Chondrocyte (in vitro differentiated cells): Measurements from ENCODE around the gene RMND5A. TPM values are rescaled to one million over a fixed set of nuclear protein-coding genes. Genes with fewer than 3 reads are reported as not detected.

Experiments
- DNase-seq: peaks from one replicate; pipeline ENCODE4 v3.0.0; 2021; ENCODE audit warnings: mixed read lengths, low spot score
- H3K27ac Mint-ChIP-seq: one replicate; pipeline ENCODE4 v1.8.0; 2021; ENCODE audit warnings: mild to moderate bottlenecking, moderate library complexity, mixed read lengths; ENCODE audit not compliant: unreplicated experiment
- H3K27me3 Mint-ChIP-seq: 2 replicates; pipeline ENCODE4 v1.8.0; 2021; ENCODE audit warnings: low read depth, mixed read lengths
- H3K36me3 Mint-ChIP-seq: 2 replicates; pipeline ENCODE4 v1.8.0; 2021; ENCODE audit warnings: low read depth, mixed read lengths
- H3K4me1 Mint-ChIP-seq: 2 replicates; pipeline ENCODE4 v1.8.0; 2021; ENCODE audit warnings: low read depth, mild to moderate bottlenecking, mixed read lengths
- H3K4me3 Mint-ChIP-seq: one replicate; pipeline ENCODE4 v1.8.0; 2021; ENCODE audit warnings: mild to moderate bottlenecking, moderate library complexity, mixed read lengths; ENCODE audit not compliant: unreplicated experiment
- H3K9me3 Mint-ChIP-seq: 2 replicates; pipeline ENCODE4 v1.8.0; 2021; ENCODE audit warnings: low read depth, mixed read lengths
- total RNA-seq: library from RNA; stranded (reverse); gene quantifications from 3 replicates; pipeline ENCODE4 v1.2.1, GENCODE V29; 2021
- TF ChIP-seq, protein P1 (sequence below): fragments of 200-600 bp; sonication (generic); IDR thresholded peaks from 2 replicates; pipeline ENCODE4 v1.5.0; 2021; ENCODE audit warnings: antibody characterized with exemption, mild to moderate bottlenecking, moderate library complexity

The RMND5A gene
- total RNA-seq, 1 donor from 2014 or later = 24.0 TPM

DNA sequence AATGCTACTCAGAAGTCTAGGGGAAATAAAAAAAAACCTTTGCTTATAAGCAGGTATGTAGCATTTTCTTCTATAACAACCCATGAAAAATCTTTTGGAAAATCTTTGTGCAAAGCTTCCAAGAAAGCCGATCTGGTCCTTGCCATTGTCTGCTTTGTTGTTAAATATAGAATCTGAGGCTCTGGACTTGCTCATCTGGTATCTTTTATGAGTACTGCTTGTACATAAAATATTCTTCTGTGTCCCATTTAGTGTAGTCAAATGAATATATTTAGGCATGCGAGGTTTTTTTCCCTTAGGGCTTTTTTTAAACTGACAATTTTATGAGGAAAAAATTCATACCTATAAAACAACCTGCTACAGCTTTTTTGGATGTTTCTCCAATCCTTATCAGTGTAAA is 45.0 kb upstream of the RMND5A start:
- peaks cover 8% of the 10 kb centered on the region for H3K27me3 Mint-ChIP-seq
- TF ChIP-seq, protein P1, sequence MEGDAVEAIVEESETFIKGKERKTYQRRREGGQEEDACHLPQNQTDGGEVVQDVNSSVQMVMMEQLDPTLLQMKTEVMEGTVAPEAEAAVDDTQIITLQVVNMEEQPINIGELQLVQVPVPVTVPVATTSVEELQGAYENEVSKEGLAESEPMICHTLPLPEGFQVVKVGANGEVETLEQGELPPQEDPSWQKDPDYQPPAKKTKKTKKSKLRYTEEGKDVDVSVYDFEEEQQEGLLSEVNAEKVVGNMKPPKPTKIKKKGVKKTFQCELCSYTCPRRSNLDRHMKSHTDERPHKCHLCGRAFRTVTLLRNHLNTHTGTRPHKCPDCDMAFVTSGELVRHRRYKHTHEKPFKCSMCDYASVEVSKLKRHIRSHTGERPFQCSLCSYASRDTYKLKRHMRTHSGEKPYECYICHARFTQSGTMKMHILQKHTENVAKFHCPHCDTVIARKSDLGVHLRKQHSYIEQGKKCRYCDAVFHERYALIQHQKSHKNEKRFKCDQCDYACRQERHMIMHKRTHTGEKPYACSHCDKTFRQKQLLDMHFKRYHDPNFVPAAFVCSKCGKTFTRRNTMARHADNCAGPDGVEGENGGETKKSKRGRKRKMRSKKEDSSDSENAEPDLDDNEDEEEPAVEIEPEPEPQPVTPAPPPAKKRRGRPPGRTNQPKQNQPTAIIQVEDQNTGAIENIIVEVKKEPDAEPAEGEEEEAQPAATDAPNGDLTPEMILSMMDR = no peak

DNA sequence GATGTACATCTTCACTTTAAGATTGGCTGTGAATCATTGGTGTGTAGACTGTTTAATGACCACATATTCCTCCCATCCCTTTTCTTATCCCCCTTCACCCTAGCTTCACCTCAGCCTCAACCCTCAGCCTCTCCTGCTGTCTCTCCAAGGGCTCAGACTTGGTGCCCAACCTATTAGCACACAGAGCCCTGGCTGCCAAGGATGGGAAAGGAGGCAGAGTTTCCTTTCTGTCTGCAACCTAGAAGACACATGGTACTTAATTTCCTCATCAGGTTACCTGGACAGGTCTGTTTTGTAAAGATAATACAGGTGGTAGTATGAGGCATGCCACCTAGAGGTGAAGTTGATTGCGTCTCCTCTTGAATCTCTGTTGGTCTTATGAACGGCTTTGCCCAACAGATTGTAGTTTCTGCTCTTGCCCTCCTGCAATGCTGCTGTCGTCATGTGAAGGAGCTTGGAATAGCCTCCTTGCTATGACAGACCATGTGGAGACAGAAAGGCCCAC is 44.5 kb upstream of the RMND5A start:
- DNase-seq = no peak
- Mint-ChIP-seq H3K9me3 (no peaks in the 10 kb centered on the region), H3K27me3 (peaks cover 8% of the 10 kb centered on the region), H3K36me3 (peaks cover 4% of the 10 kb centered on the region), H3K4me1 (no peaks in the 10 kb centered on the region), H3K4me3 (no peak overlapping the region), H3K27ac (no peak overlapping the region)
- TF ChIP-seq, protein P1 = no peak

More for the DNA sequence above, 45.0 kb upstream of the RMND5A start:
- no peak overlapping the region for H3K4me3 Mint-ChIP-seq
- no peaks in the 10 kb centered on the region for H3K4me1 Mint-ChIP-seq
- peaks cover 4% of the 10 kb centered on the region for H3K36me3 Mint-ChIP-seq
- no peaks in the 10 kb centered on the region for H3K9me3 Mint-ChIP-seq
- no peak for DNase-seq
- no peak overlapping the region for H3K27ac Mint-ChIP-seq

DNA sequence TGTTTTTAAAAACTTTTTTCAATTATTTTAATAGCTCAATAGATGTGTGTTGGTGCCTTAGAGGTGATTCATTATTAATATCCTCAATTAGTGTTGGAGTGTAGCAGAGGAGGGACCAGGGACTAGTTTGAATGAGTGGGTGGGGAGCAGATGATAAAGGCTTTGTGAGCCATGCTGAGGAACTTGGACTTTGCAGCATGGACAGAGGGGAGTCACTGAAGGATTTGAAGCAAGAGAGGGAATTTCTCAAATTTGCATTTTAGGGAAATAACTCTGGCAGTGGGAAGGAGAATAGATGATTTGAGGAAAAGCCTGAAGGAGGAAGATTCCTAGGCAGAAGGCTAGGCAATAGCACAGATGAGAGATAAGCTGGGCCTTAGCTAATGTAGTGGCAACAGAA is 42.3 kb upstream of the RMND5A start:
- H3K4me3 Mint-ChIP-seq = no peak overlapping the region
- TF ChIP-seq, protein P1 = no peak
- no peak overlapping the region for H3K27ac Mint-ChIP-seq
- DNase-seq = no peak
- H3K4me1 Mint-ChIP-seq = no peaks in the 10 kb centered on the region
- peaks cover 13% of the 10 kb centered on the region for H3K27me3 Mint-ChIP-seq
- H3K36me3 Mint-ChIP-seq = peaks cover 4% of the 10 kb centered on the region
- H3K9me3 Mint-ChIP-seq = no peaks in the 10 kb centered on the region

DNA sequence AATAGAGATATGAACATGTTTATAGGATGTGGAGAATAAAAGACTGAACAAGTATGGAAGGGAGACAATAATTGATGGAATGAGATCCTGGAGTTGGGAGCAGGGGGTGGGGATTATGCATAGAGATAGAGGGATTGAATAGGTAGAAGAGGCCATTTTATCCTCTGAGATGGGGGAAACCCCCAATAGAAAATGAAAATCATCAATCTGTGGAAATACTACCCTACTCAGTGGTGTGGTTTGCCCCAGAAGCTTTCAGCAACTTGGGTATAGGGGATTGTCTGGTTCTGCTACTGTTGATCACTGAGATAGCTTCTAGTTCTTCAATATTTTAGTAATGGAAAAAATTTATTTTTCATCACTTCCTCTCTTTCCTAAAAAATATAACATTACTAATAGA is 41.1 kb upstream of the RMND5A start:
- no peak for DNase-seq
- no peaks in the 10 kb centered on the region for H3K9me3 Mint-ChIP-seq
- H3K27me3 Mint-ChIP-seq = peaks cover 15% of the 10 kb centered on the region
- H3K36me3 Mint-ChIP-seq = peaks cover 4% of the 10 kb centered on the region
- no peak overlapping the region for H3K4me3 Mint-ChIP-seq
- no peak overlapping the region for H3K27ac Mint-ChIP-seq
- no peaks in the 10 kb centered on the region for H3K4me1 Mint-ChIP-seq
- TF ChIP-seq, protein P1 = no peak

DNA sequence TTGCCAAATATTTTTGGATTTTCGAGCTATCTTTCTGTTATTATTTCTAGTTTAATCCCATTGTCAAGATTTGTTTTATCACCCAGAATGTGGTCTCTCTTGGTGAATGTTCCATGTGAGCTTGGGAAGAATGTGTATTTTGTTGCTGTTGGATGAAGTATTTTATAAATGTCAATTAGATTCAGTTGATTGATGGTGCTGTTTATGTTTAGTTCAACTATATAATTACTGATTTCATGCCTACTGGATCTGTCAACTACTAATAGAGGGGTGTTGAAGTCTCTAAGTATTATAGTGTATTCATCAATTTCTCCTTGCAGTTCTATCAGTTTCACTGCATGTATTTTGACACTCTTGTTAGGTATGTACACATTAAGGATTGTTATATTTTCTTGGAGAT is 34.7 kb upstream of the RMND5A start:
- H3K36me3 Mint-ChIP-seq = no peaks in the 10 kb centered on the region
- peaks cover 7% of the 10 kb centered on the region for H3K27me3 Mint-ChIP-seq
- no peaks in the 10 kb centered on the region for H3K9me3 Mint-ChIP-seq
- no peak overlapping the region for H3K4me3 Mint-ChIP-seq
- H3K4me1 Mint-ChIP-seq = no peaks in the 10 kb centered on the region
- no peak overlapping the region for H3K27ac Mint-ChIP-seq
- TF ChIP-seq, protein P1 = no peak
- no peak for DNase-seq
